HEK293 (cell line): ENCODE data around the gene CMIP.

Experiments used
- CTCF ChIA-PET: fragments of 350-600 bp; formaldehyde crosslinking; extraction: SDS; loops from one replicate; lab custom pipeline; 2021; ENCODE audit warnings: antibody characterized with exemption; lab: Yijun Ruan, JAX
- POLR2A ChIA-PET: fragments of 300-600 bp; formaldehyde crosslinking; extraction: SDS; loops from one replicate; lab custom pipeline; 2020; ENCODE audit warnings: antibody characterized with exemption, inconsistent platforms; lab: Yijun Ruan, JAX
- H3K27ac ChIP-seq: fragments of 200-500 bp; sonication (Bioruptor generic); 2 replicates; pipeline ENCODE4 v1.5.1; 2014; ENCODE audit warnings: low read depth, low read length, control low read depth, inconsistent platforms; ENCODE audit errors: extremely low read depth
- H3K36me3 ChIP-seq, 2 experiments: fragments of 200-500 bp in 1 of 2; sonication (Bioruptor generic) in 1 of 2; 1 replicate in 1 of 2; 2 replicates in 1 of 2; pipeline ENCODE4 v1.5.1; 2014 to 2017; ENCODE audit warnings: inconsistent platforms in 2 of 2, low read length in 2 of 2; ENCODE audit not compliant: control insufficient read depth in 2 of 2, insufficient read depth in 1 of 2
- H3K4me1 ChIP-seq: fragments of 200-500 bp; sonication (Bioruptor generic); 2 replicates; pipeline ENCODE4 v1.5.1; 2014; ENCODE audit warnings: mild to moderate bottlenecking, low read length, inconsistent platforms; ENCODE audit not compliant: control insufficient read depth, insufficient read depth
- H3K4me3 ChIP-seq: 2 replicates; pipeline ENCODE4 v1.5.1; 2011; ENCODE audit warnings: low read depth, mild to moderate bottlenecking, control low read depth, low read length, moderate library complexity
- H3K9me3 ChIP-seq: fragments of 200-500 bp; sonication (Bioruptor generic); 2 replicates; pipeline ENCODE4 v1.5.1; 2014; ENCODE audit warnings: low read depth, low read length, inconsistent platforms; ENCODE audit not compliant: control insufficient read depth, insufficient read depth
- KLF7 ChIP-seq: fragments of 450-650 bp; formaldehyde crosslinking; IDR thresholded peaks from 2 replicates; pipeline ENCODE4 v1.5.1; 2016; ENCODE audit warnings: missing biosample characterization, missing genetic modification characterization, borderline replicate concordance
- YY1 ChIP-seq: fragments of 450-650 bp; formaldehyde crosslinking; IDR thresholded peaks from 2 replicates; pipeline ENCODE4 v1.5.1; 2018; ENCODE audit warnings: missing biosample characterization, missing genetic modification characterization
- YY2 ChIP-seq: fragments of 450-650 bp; formaldehyde crosslinking; IDR thresholded peaks from 2 replicates; pipeline ENCODE4 v1.5.1; 2016; ENCODE audit warnings: missing biosample characterization, missing genetic modification characterization
- ZBTB17 ChIP-seq: fragments of 450-650 bp; formaldehyde crosslinking; IDR thresholded peaks from 2 replicates; pipeline ENCODE4 v1.5.1; 2016; ENCODE audit warnings: missing biosample characterization, missing genetic modification characterization
- ZFHX2 ChIP-seq: fragments of 450-650 bp; formaldehyde crosslinking; conservative IDR thresholded peaks from 2 replicates; pipeline ENCODE4 v1.5.1; 2016; ENCODE audit warnings: missing biosample characterization, missing genetic modification characterization
- ZNF19 ChIP-seq: fragments of 450-650 bp; formaldehyde crosslinking; IDR thresholded peaks from 2 replicates; pipeline ENCODE4; 2016; ENCODE audit warnings: missing biosample characterization, missing genetic modification characterization, low read depth
- ZNF221 ChIP-seq: fragments of 450-650 bp; formaldehyde crosslinking; IDR thresholded peaks from 2 replicates; pipeline ENCODE4 v1.5.1; 2017; ENCODE audit warnings: missing biosample characterization, missing genetic modification characterization, borderline replicate concordance
- ZNF473 ChIP-seq: fragments of 450-650 bp; formaldehyde crosslinking; IDR thresholded peaks from 2 replicates; pipeline ENCODE4 v1.5.1; 2017; ENCODE audit warnings: missing biosample characterization, missing genetic modification characterization
- ZNF48 ChIP-seq: fragments of 450-650 bp; formaldehyde crosslinking; IDR thresholded peaks from 2 replicates; pipeline ENCODE4 v1.5.1; 2016; ENCODE audit warnings: missing biosample characterization, missing genetic modification characterization
- ZNF514 ChIP-seq: fragments of 450-650 bp; formaldehyde crosslinking; IDR thresholded peaks from 2 replicates; pipeline ENCODE4 v1.5.1; 2016; ENCODE audit warnings: missing biosample characterization, missing genetic modification characterization
- ZNF623 ChIP-seq: fragments of 450-650 bp; formaldehyde crosslinking; IDR thresholded peaks from 2 replicates; pipeline ENCODE4 v1.5.1; 2016; ENCODE audit warnings: missing biosample characterization, missing genetic modification characterization
- ZNF629 ChIP-seq: fragments of 450-650 bp; formaldehyde crosslinking; IDR thresholded peaks from 2 replicates; pipeline ENCODE4 v1.5.1; 2017; ENCODE audit warnings: missing biosample characterization, missing genetic modification characterization
- TF ChIP-seq, protein P1 (sequence below): fragments of 450-650 bp; formaldehyde crosslinking; IDR thresholded peaks from 2 replicates; pipeline ENCODE4 v1.5.1; 2016; ENCODE audit warnings: missing biosample characterization, missing genetic modification characterization
- TF ChIP-seq, protein P2 (sequence below): fragments of 450-650 bp; IDR thresholded peaks from 2 replicates; pipeline ENCODE4 v1.5.1; 2018; ENCODE audit warnings: missing biosample characterization, missing genetic modification characterization
- TF ChIP-seq, protein P3 (sequence below): fragments of 450-650 bp; formaldehyde crosslinking; IDR thresholded peaks from 2 replicates; pipeline ENCODE4 v1.5.1; 2017; ENCODE audit warnings: missing biosample characterization, missing genetic modification characterization
- TF ChIP-seq, protein P4 (sequence below): fragments of 450-650 bp; formaldehyde crosslinking; IDR thresholded peaks from 2 replicates; pipeline ENCODE4 v1.5.1; 2016; ENCODE audit warnings: missing biosample characterization, missing genetic modification characterization
- TF ChIP-seq, protein P5 (sequence below): fragments of 450-650 bp; formaldehyde crosslinking; IDR thresholded peaks from 2 replicates; pipeline ENCODE4 v1.5.1; 2017; ENCODE audit warnings: missing biosample characterization, mild to moderate bottlenecking, missing genetic modification characterization, moderate library complexity

Gene CMIP

DNA sequence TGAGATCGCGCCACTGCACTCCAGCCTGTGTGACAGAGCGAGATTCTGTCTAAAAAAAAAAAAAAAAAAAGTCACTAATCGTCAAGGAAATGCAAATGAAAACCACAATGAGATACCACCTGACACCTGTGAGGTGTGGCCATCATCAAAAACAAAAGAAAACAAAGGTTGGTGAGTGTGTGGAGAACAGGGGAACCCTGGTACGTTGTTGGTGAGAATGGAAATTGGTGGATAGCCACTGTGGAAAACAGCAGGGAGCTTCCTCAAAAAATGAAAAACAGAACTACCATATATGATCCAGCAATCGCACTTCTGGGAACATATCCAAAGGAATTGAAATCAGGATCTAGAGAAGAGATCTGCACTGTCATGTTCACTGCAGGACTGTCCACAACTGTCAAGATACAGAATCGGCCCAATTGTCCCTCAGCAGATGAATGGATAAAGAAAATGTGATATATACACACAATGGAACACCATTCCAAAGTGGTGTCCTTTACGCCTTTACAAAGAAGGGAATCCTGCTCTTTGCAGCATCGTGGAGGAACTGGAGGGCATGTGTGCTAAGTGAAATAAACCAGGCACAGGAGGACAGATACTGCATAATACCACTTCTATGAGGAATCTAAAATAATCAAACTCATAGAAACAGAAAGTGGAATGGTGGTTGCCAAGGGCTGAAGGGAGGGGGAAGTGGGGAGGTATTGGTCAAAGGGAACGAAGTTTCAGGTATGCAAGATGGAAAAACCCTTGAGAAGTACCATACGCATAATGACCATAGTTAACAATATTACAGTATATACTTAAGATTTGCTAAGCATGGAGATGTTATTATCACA, 271.0 kb downstream of the CMIP start:
- POLR2A ChIA-PET = no interaction called here
- Histone ChIP-seq H3K9me3 (no peaks in the 10 kb centered on the region), H3K4me3 (no peak overlapping the region), H3K36me3 (no peaks in the 10 kb centered on the region), H3K27ac (no peak overlapping the region), H3K4me1 (peaks cover 5% of the 10 kb centered on the region; the same call in 1 of the 2 replicates)
- TF ChIP-seq, protein P1, sequence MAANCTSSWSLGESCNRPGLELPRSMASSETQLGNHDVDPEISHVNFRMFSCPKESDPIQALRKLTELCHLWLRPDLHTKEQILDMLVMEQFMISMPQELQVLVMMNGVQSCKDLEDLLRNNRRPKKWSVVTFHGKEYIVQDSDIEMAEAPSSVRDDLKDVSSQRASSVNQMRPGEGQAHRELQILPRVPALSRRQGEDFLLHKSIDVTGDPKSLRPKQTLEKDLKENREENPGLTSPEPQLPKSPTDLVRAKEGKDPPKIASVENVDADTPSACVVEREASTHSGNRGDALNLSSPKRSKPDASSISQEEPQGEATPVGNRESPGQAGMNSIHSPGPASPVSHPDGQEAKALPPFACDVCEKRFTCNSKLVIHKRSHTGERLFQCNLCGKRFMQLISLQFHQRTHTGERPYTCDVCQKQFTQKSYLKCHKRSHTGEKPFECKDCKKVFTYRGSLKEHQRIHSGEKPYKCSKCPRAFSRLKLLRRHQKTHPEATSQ (tag by site-specific recombination) = no peak
- TF ChIP-seq KLF7 (tag by site-specific recombination) (no peak), ZNF48 (tag by site-specific recombination) (no peak), YY2 (tag by site-specific recombination) (no peak), YY1 (no peak), ZNF19 (tag by site-specific recombination) (no peak), ZNF221 (tag by site-specific recombination) (no peak), ZNF473 (no peak)
- TF ChIP-seq, protein P2, sequence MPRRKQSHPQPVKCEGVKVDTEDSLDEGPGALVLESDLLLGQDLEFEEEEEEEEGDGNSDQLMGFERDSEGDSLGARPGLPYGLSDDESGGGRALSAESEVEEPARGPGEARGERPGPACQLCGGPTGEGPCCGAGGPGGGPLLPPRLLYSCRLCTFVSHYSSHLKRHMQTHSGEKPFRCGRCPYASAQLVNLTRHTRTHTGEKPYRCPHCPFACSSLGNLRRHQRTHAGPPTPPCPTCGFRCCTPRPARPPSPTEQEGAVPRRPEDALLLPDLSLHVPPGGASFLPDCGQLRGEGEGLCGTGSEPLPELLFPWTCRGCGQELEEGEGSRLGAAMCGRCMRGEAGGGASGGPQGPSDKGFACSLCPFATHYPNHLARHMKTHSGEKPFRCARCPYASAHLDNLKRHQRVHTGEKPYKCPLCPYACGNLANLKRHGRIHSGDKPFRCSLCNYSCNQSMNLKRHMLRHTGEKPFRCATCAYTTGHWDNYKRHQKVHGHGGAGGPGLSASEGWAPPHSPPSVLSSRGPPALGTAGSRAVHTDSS (tag by site-specific recombination) = no peak
- TF ChIP-seq, protein P3, sequence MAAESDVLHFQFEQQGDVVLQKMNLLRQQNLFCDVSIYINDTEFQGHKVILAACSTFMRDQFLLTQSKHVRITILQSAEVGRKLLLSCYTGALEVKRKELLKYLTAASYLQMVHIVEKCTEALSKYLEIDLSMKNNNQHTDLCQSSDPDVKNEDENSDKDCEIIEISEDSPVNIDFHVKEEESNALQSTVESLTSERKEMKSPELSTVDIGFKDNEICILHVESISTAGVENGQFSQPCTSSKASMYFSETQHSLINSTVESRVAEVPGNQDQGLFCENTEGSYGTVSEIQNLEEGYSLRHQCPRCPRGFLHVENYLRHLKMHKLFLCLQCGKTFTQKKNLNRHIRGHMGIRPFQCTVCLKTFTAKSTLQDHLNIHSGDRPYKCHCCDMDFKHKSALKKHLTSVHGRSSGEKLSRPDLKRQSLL = no peak
- TF ChIP-seq, protein P4, sequence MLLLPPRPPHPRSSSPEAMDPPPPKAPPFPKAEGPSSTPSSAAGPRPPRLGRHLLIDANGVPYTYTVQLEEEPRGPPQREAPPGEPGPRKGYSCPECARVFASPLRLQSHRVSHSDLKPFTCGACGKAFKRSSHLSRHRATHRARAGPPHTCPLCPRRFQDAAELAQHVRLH = no peak
- CTCF ChIA-PET = interaction anchor here (1.0 kb wide), 1 partner anchor 8 kb away, joined by 5 read pairs; no protein-coding TSS in a partner anchor

DNA sequence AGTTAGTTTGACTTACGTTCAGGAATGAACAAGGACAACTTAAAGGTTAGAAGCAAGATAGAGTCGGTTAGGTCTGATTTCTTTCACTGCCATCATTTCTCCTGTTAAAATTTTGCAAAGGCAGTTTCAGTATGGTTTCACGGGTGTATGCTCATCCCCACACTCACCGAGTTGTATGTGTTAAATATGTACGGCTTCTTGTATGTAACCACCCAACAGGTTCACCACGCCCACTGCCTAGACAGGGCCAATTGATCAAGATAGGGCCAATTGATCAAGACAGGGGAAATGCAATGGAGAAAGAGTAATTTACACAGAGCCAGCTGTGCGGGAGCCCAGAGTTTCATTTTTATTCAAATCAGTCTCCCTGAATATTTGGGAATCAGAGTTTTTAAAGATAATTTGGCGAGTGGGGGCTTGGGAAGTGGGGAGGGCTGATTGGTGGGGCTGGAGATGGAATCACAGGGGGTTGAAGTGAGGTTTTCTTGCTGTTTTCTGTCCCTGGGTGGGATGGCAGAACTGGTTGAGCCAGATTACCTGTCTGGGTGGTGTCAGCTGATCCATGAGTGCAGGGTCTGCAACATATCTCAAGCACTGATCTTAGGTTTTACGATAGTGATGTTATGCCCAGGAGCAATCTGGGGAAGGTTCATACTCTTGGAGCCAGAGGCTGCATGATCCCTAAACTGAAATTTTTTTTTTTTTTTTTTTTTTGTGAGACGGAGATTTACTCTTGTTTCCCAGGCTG, 272.0 kb downstream of the CMIP start:
- ChIA-PET POLR2A (interaction anchor here (0.7 kb wide), 1 partner anchor 38 kb away, joined by 4 read pairs; no protein-coding TSS in a partner anchor), CTCF (no interaction called here)
- Histone ChIP-seq H3K9me3 (no peaks in the 10 kb centered on the region), H3K36me3 (no peaks in the 10 kb centered on the region), H3K4me3 (no peak overlapping the region), H3K4me1 (no peaks in the 10 kb centered on the region), H3K27ac (no peak overlapping the region)
- TF ChIP-seq ZNF629 (no peak), ZNF623 (no peak), ZNF514 (tag by site-specific recombination) (no peak), ZNF19 (tag by site-specific recombination) (no peak), ZFHX2 (tag by site-specific recombination) (no peak), ZNF221 (tag by site-specific recombination) (no peak), ZBTB17 (peak; percentile 46; the same call in 1 of the 2 replicates)
- TF ChIP-seq, protein P5, sequence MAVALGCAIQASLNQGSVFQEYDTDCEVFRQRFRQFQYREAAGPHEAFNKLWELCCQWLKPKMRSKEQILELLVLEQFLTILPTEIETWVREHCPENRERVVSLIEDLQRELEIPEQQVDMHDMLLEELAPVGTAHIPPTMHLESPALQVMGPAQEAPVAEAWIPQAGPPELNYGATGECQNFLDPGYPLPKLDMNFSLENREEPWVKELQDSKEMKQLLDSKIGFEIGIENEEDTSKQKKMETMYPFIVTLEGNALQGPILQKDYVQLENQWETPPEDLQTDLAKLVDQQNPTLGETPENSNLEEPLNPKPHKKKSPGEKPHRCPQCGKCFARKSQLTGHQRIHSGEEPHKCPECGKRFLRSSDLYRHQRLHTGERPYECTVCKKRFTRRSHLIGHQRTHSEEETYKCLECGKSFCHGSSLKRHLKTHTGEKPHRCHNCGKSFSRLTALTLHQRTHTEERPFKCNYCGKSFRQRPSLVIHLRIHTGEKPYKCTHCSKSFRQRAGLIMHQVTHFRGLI (tag by site-specific recombination) = no peak
